ENCODE measurements around the gene SKIC3. TPM values are rescaled to one million over a fixed set of nuclear protein-coding genes. Genes with fewer than 3 reads are reported as not detected.

Gene SKIC3
- total RNA-seq, 1 experiment from 2014 or later, result 37.6 TPM

- DNase-seq (no peak), ATAC-seq (no peak)
- no peak overlapping the region for H3K9ac ChIP-seq (ENCODE audit: low read length)
- H3K9me3 ChIP-seq (ENCODE audit: low read length), result no peaks in the 10 kb centered on the region
- H4K20me1 ChIP-seq (ENCODE audit: low read length), result no peaks in the 10 kb centered on the region
- H3K36me3 ChIP-seq (ENCODE audit: low read depth, low read length), result no peaks in the 10 kb centered on the region; the same call in 1 of the 2 replicates
- BruUV-seq (replicated peaks), result no TSS peak
- no peak overlapping the region for H3K4me3 ChIP-seq (ENCODE audit: low read length)
- H3K79me2 ChIP-seq (ENCODE audit: low read length), result no peaks in the 10 kb centered on the region
- no peak overlapping the region for H2AFZ ChIP-seq (ENCODE audit: low read length)
- no peaks in the 10 kb centered on the region for H3K4me1 ChIP-seq (ENCODE audit: insufficient read depth, low read length)
- intact Hi-C loops (cut with micrococcal nuclease), result no loop called here
- no peak overlapping the region for H3K27ac ChIP-seq (ENCODE audit: low read length)
- TF ChIP-seq EZH2 (IDR thresholded peaks at IDR 0.05; ENCODE audit: low read length, unreplicated experiment) (no peak), EZH2phosphoT487 (IDR thresholded peaks at IDR 0.05; ENCODE audit: borderline replicate concordance, low read length) (no peak), CTCF (conservative IDR thresholded peaks at IDR 0.05; ENCODE audit: low read depth, low read length) (no peak)
- no peak overlapping the region for H3K4me2 ChIP-seq (ENCODE audit: low read length)
- no peaks in the 10 kb centered on the region for H3F3A ChIP-seq (ENCODE audit: low read length, unreplicated experiment)
- ChIA-PET CTCF (no interaction called here), POLR2A (ENCODE audit: unreplicated experiment) (no interaction called here)
- H3K9me2 ChIP-seq (replicated peaks; ENCODE audit: low read length), result no peaks in the 10 kb centered on the region
- H3K27me3 ChIP-seq (ENCODE audit: low read length), result no peaks in the 10 kb centered on the region
Measured at GRCh38 chr5:95572016-95572415, 17.2 kb upstream of the SKIC3 start.

GRCh38 chr5:95565280-95565920 is 10.6 kb upstream of the SKIC3 start:
- Histone ChIP-seq H3K9me2 (replicated peaks; ENCODE audit: low read length) (no peaks in the 10 kb centered on the region), H3F3A (ENCODE audit: low read length, unreplicated experiment) (no peaks in the 10 kb centered on the region), H4K20me1 (ENCODE audit: low read length) (no peaks in the 10 kb centered on the region), H2AFZ (ENCODE audit: low read length) (no peak overlapping the region), H3K27ac (ENCODE audit: low read length) (no peak overlapping the region), H3K36me3 (ENCODE audit: low read depth, low read length) (no peaks in the 10 kb centered on the region; the same call in 1 of the 2 replicates), H3K27me3 (ENCODE audit: low read length) (no peaks in the 10 kb centered on the region), H3K79me2 (ENCODE audit: low read length) (no peaks in the 10 kb centered on the region), H3K9me3 (ENCODE audit: low read length) (no peaks in the 10 kb centered on the region), H3K4me3 (ENCODE audit: low read length) (no peak overlapping the region), H3K9ac (ENCODE audit: low read length) (no peak overlapping the region), H3K4me2 (ENCODE audit: low read length) (no peak overlapping the region), H3K4me1 (ENCODE audit: insufficient read depth, low read length) (0 out of 2 replicates have a peak, but pooled peaks cover 7% of the 10 kb centered on the region)
- no peak for TF ChIP-seq CTCF (conservative IDR thresholded peaks at IDR 0.05; ENCODE audit: low read depth, low read length)
- TF ChIP-seq EZH2phosphoT487 (IDR thresholded peaks at IDR 0.05; ENCODE audit: borderline replicate concordance, low read length), result no peak
- no peak for TF ChIP-seq EZH2 (IDR thresholded peaks at IDR 0.05; ENCODE audit: low read length, unreplicated experiment)
- DNase-seq, result peak; percentile 43
- peak; percentile 96 for ATAC-seq
- ChIA-PET POLR2A (ENCODE audit: unreplicated experiment) (no interaction called here), CTCF (no interaction called here)
- intact Hi-C loops (cut with micrococcal nuclease), result loop anchor here (1.0 kb wide), 1 partner anchor 10 kb away; the partner anchor contains the start of gene ARSK
- BruUV-seq (replicated peaks), result no TSS peak

- H3F3A ChIP-seq (ENCODE audit: low read length, unreplicated experiment), result no peaks in the 10 kb centered on the region
- POLR2A ChIA-PET (ENCODE audit: unreplicated experiment), result no interaction called here
- H3K79me2 ChIP-seq (ENCODE audit: low read length), result no peaks in the 10 kb centered on the region
- no peaks in the 10 kb centered on the region for H4K20me1 ChIP-seq (ENCODE audit: low read length)
- H3K4me1 ChIP-seq (ENCODE audit: insufficient read depth, low read length), result 0 out of 2 replicates have a peak, but pooled peaks cover 7% of the 10 kb centered on the region
- H3K36me3 ChIP-seq (ENCODE audit: low read depth, low read length), result no peaks in the 10 kb centered on the region; the same call in 1 of the 2 replicates
- no peaks in the 10 kb centered on the region for H3K9me3 ChIP-seq (ENCODE audit: low read length)
- TF ChIP-seq CTCF (conservative IDR thresholded peaks at IDR 0.05; ENCODE audit: low read depth, low read length) (no peak), EZH2 (IDR thresholded peaks at IDR 0.05; ENCODE audit: low read length, unreplicated experiment) (no peak), EZH2phosphoT487 (IDR thresholded peaks at IDR 0.05; ENCODE audit: borderline replicate concordance, low read length) (no peak)
- no peak overlapping the region for H3K27ac ChIP-seq (ENCODE audit: low read length)
- CTCF ChIA-PET, result no interaction called here
- intact Hi-C loops (cut with micrococcal nuclease), result no loop called here
- no peak overlapping the region for H2AFZ ChIP-seq (ENCODE audit: low read length)
- H3K27me3 ChIP-seq (ENCODE audit: low read length), result no peaks in the 10 kb centered on the region
- H3K9ac ChIP-seq (ENCODE audit: low read length), result no peak overlapping the region
- ATAC-seq, result no peak
- DNase-seq, result no peak
- BruUV-seq (replicated peaks), result no TSS peak
- no peak overlapping the region for H3K4me2 ChIP-seq (ENCODE audit: low read length)
- H3K4me3 ChIP-seq (ENCODE audit: low read length), result no peak overlapping the region
- no peaks in the 10 kb centered on the region for H3K9me2 ChIP-seq (replicated peaks; ENCODE audit: low read length)
Measured at GRCh38 chr5:95564450-95564849, 9.7 kb upstream of the SKIC3 start.

All from PC-3 (cell line).